ENCODE measurements around the gene EIF4G1.

EIF4G1 gene

GRCh38 chr3:184366619-184367289 lies 52.3 kb downstream of the EIF4G1 start:
- DNase-seq (ENCODE audit: low spot score), result no peak

- DNase-seq (ENCODE audit: low spot score), result no peak
Measured at GRCh38 chr3:184368116-184368515, 53.7 kb downstream of the EIF4G1 start.

- DNase-seq (ENCODE audit: low spot score), result peak; percentile 24
Measured at GRCh38 chr3:184368586-184369183, 54.3 kb downstream of the EIF4G1 start.

GRCh38 chr3:184371570-184372018 lies 57.2 kb downstream of the EIF4G1 start:
- DNase-seq (ENCODE audit: low spot score), result peak; percentile 90

- no peak for DNase-seq (ENCODE audit: low spot score)
Measured at GRCh38 chr3:184372296-184372821, 58.0 kb downstream of the EIF4G1 start.

GRCh38 chr3:184372911-184373310 lies 58.5 kb downstream of the EIF4G1 start:
- DNase-seq (ENCODE audit: low spot score), result no peak

- no peak for DNase-seq (ENCODE audit: low spot score)
Measured at GRCh38 chr3:184373422-184373821, 59.0 kb downstream of the EIF4G1 start.

- DNase-seq (ENCODE audit: low spot score), result no peak
Measured at GRCh38 chr3:184375747-184376461, 61.5 kb downstream of the EIF4G1 start.

- no peak for DNase-seq (ENCODE audit: low spot score)
Measured at GRCh38 chr3:184377374-184377773, 63.0 kb downstream of the EIF4G1 start.

GRCh38 chr3:184377882-184378445 lies 63.6 kb downstream of the EIF4G1 start, which contains the start of gene THPO:
THPO (minus strand) TSS chr3:184378207; CDS start chr3:184376259, 1,948 bp downstream.
- no peak for DNase-seq (ENCODE audit: low spot score)

- DNase-seq (ENCODE audit: low spot score), result no peak
Measured at GRCh38 chr3:184378651-184379357, 64.4 kb downstream of the EIF4G1 start.

GRCh38 chr3:184379358-184380184 lies 65.2 kb downstream of the EIF4G1 start, which contains the start of gene CHRD:
CHRD (plus strand) TSS chr3:184380054; CDS start chr3:184380319, 265 bp downstream.
- DNase-seq (ENCODE audit: low spot score), result no peak

GRCh38 chr3:184380185-184380626 lies 65.8 kb downstream of the EIF4G1 start:
- DNase-seq (ENCODE audit: low spot score), result no peak

GRCh38 chr3:184380627-184381260 lies 66.3 kb downstream of the EIF4G1 start:
- no peak for DNase-seq (ENCODE audit: low spot score)

GRCh38 chr3:184381261-184382224 lies 67.1 kb downstream of the EIF4G1 start:
- peak; percentile 24 for DNase-seq (ENCODE audit: low spot score)

GRCh38 chr3:184382326-184383032 lies 68.1 kb downstream of the EIF4G1 start:
- no peak for DNase-seq (ENCODE audit: low spot score)

- no peak for DNase-seq (ENCODE audit: low spot score)
Measured at GRCh38 chr3:184383033-184383740, 68.8 kb downstream of the EIF4G1 start.

- DNase-seq (ENCODE audit: low spot score), result no peak
Measured at GRCh38 chr3:184384342-184384741, 69.9 kb downstream of the EIF4G1 start.

All from kidney capillary endothelial cell (primary cell).